HuH-7 (cell line): ENCODE measurements around the gene NEDD4L.
"Not testable (repeated sequence)": the region's sequence is repeated elsewhere in the genome, so short reads cannot be mapped to it uniquely, and the experiment has no call there.

Experiments used
- DNase-seq: peaks from one replicate; pipeline ENCODE4 v3.0.0; 2011; ENCODE audit warnings: low spot score

The NEDD4L gene

GRCh38 chr18:58266291-58266690 lies 222.3 kb downstream of the NEDD4L start:
- no peak for DNase-seq

GRCh38 chr18:58267493-58267892 lies 223.5 kb downstream of the NEDD4L start:
- no peak for DNase-seq

GRCh38 chr18:58268849-58269248 lies 224.8 kb downstream of the NEDD4L start:
- DNase-seq, result no peak

GRCh38 chr18:58269931-58270330 lies 225.9 kb downstream of the NEDD4L start:
- DNase-seq, result no peak

GRCh38 chr18:58270396-58270795 lies 226.4 kb downstream of the NEDD4L start:
- DNase-seq, result no peak

- DNase-seq, result no peak
Measured at GRCh38 chr18:58271770-58272169, 227.7 kb downstream of the NEDD4L start.

GRCh38 chr18:58272209-58272608 lies 228.2 kb downstream of the NEDD4L start:
- DNase-seq, result no peak

GRCh38 chr18:58272779-58273435 lies 228.9 kb downstream of the NEDD4L start:
- DNase-seq, result no peak

- no peak for DNase-seq
Measured at GRCh38 chr18:58275176-58275575, 231.2 kb downstream of the NEDD4L start.

GRCh38 chr18:58276789-58277739 lies 233.0 kb downstream of the NEDD4L start:
- DNase-seq, result no peak

GRCh38 chr18:58279504-58280175 lies 235.6 kb downstream of the NEDD4L start:
- DNase-seq, result no peak

- no peak for DNase-seq
Measured at GRCh38 chr18:58280191-58280590, 236.2 kb downstream of the NEDD4L start.

GRCh38 chr18:58282872-58283271 lies 238.8 kb downstream of the NEDD4L start:
- DNase-seq, result not testable (repeated sequence)

GRCh38 chr18:58284699-58285448 lies 240.8 kb downstream of the NEDD4L start:
- no peak for DNase-seq

- no peak for DNase-seq
Measured at GRCh38 chr18:58285449-58286130, 241.6 kb downstream of the NEDD4L start.

- DNase-seq, result no peak
Measured at GRCh38 chr18:58286632-58287352, 242.8 kb downstream of the NEDD4L start.

GRCh38 chr18:58287353-58288274 lies 243.6 kb downstream of the NEDD4L start:
- no peak for DNase-seq

- DNase-seq, result no peak
Measured at GRCh38 chr18:58288921-58289797, 245.1 kb downstream of the NEDD4L start.
